Skin epidermis (tissue), 12 donors: ENCODE measurements around the gene AKAP14.
"Not testable (repeated sequence)": the region's sequence is repeated elsewhere in the genome, so short reads cannot be mapped to it uniquely, and the experiment has no call there.

ENCODE experiments used
- H3K27ac ChIP-seq, 21 experiments: fragments of 200-600 bp; sonication (generic) in 11 of 21; one replicate each; pipeline ENCODE4 v1.5.0; 2020; ENCODE audit warnings: mild to moderate bottlenecking in 3 of 21, inconsistent platforms in 2 of 21, moderate library complexity in 2 of 21
- H3K4me3 ChIP-seq, 7 experiments: fragments of 200-600 bp; sonication (generic) in 2 of 7; one replicate each; pipeline ENCODE4 v1.5.0; 2020; ENCODE audit warnings: inconsistent platforms in 2 of 7, mild to moderate bottlenecking in 2 of 7, moderate library complexity in 1 of 7

The AKAP14 gene

GRCh38 chrX:119917877-119918276 is 22.2 kb downstream of the AKAP14 start:
- H3K27ac ChIP-seq: no peak overlapping the region
- H3K4me3 ChIP-seq: no peak overlapping the region

- H3K27ac ChIP-seq: no peak overlapping the region
- no peak overlapping the region for H3K4me3 ChIP-seq
These were observed 24.3 kb downstream of the AKAP14 start for GRCh38 chrX:119919835-119920585.

- H3K4me3 ChIP-seq: not testable (repeated sequence)
These were observed 26.7 kb downstream of the AKAP14 start for GRCh38 chrX:119922391-119922790.

GRCh38 chrX:119935215-119935874 is 39.7 kb downstream of the AKAP14 start:
- Histone ChIP-seq H3K4me3 (no peak overlapping the region), H3K27ac (no peak overlapping the region)

More at GRCh38 chrX:119922391-119922790, 26.7 kb downstream of the AKAP14 start:
- H3K27ac ChIP-seq: not testable (repeated sequence)

- Histone ChIP-seq H3K27ac (no peak overlapping the region), H3K4me3 (no peak overlapping the region)
These were observed 45.6 kb downstream of the AKAP14 start for GRCh38 chrX:119941336-119941735.

GRCh38 chrX:119942173-119942819 is 46.6 kb downstream of the AKAP14 start:
- Histone ChIP-seq H3K27ac (peak overlapping the region in 8 of 21 experiments; percentile 81 to 91 (median 89)), H3K4me3 (peak overlapping the region; percentile 56 to 81 (median 64))

GRCh38 chrX:119942831-119943184 is 47.1 kb downstream of the AKAP14 start:
- Histone ChIP-seq H3K27ac (peak overlapping the region in 20 of 21 experiments; percentile 61 to 91 (median 86)), H3K4me3 (peak overlapping the region; percentile 56 to 81 (median 64))

- H3K4me3 ChIP-seq: peak within 1 kb of the TSS; percentile 56 to 81 (median 64)
- peak within 1 kb of the TSS; percentile 61 to 91 (median 86) for H3K27ac ChIP-seq
These were observed 47.7 kb downstream of the AKAP14 start, which contains the start of gene NKAP for GRCh38 chrX:119943185-119943988. Gene NKAP, minus strand, starts transcription at chrX:119943751. Its CDS starts 146 bp downstream, at chrX:119943605.

- no peak overlapping the region for H3K27ac ChIP-seq
- H3K4me3 ChIP-seq: no peak overlapping the region
These were observed 49.8 kb downstream of the AKAP14 start for GRCh38 chrX:119945481-119945880.

GRCh38 chrX:119948381-119948780 is 52.7 kb downstream of the AKAP14 start:
- Histone ChIP-seq H3K27ac (no peak overlapping the region), H3K4me3 (no peak overlapping the region)

GRCh38 chrX:119954374-119954773 is 58.7 kb downstream of the AKAP14 start:
- Histone ChIP-seq H3K4me3 (no peak overlapping the region), H3K27ac (no peak overlapping the region)

GRCh38 chrX:119955807-119956570 is 60.3 kb downstream of the AKAP14 start:
- H3K27ac ChIP-seq, H3K4me3 ChIP-seq: not testable (repeated sequence)

- Histone ChIP-seq H3K4me3 (no peak overlapping the region), H3K27ac (no peak overlapping the region)
These were observed 64.9 kb downstream of the AKAP14 start for GRCh38 chrX:119960625-119961024.

- not testable (repeated sequence) for H3K4me3 ChIP-seq, H3K27ac ChIP-seq
These were observed 71.1 kb downstream of the AKAP14 start for GRCh38 chrX:119966837-119967236.
